ENCODE measurements around the gene OR1K1.
"Not testable (repeated sequence)": the region's sequence is repeated elsewhere in the genome, so short reads cannot be mapped to it uniquely, and the experiment has no call there.

Gene OR1K1

GRCh38 chr9:122797316-122798063 lies 2.4 kb upstream of the OR1K1 start:
- no peak overlapping the region for H3K4me3 ChIP-seq (ENCODE audit: low read depth, low read length)
- TF ChIP-seq CTCF (IDR thresholded peaks at IDR 0.05; ENCODE audit: low read depth, low read length), result no peak

- no peak for TF ChIP-seq CTCF (IDR thresholded peaks at IDR 0.05; ENCODE audit: low read depth, low read length)
- no peak overlapping the region for H3K4me3 ChIP-seq (ENCODE audit: low read depth, low read length)
These were observed 6.7 kb downstream of the OR1K1 start for GRCh38 chr9:122806661-122807060.

- H3K4me3 ChIP-seq (ENCODE audit: low read depth, low read length), result no peak overlapping the region
- no peak for TF ChIP-seq CTCF (IDR thresholded peaks at IDR 0.05; ENCODE audit: low read depth, low read length)
These were observed 7.5 kb downstream of the OR1K1 start for GRCh38 chr9:122807271-122807900.

GRCh38 chr9:122808141-122808540 lies 8.2 kb downstream of the OR1K1 start:
- TF ChIP-seq CTCF (IDR thresholded peaks at IDR 0.05; ENCODE audit: low read depth, low read length), result no peak
- H3K4me3 ChIP-seq (ENCODE audit: low read depth, low read length), result no peak overlapping the region

GRCh38 chr9:122809261-122809660 lies 9.3 kb downstream of the OR1K1 start:
- not testable (repeated sequence) for H3K4me3 ChIP-seq (ENCODE audit: low read depth, low read length)

- TF ChIP-seq CTCF (IDR thresholded peaks at IDR 0.05; ENCODE audit: low read depth, low read length), result peak; percentile 43
- H3K4me3 ChIP-seq (ENCODE audit: low read depth, low read length), result no peak overlapping the region
These were observed 10.5 kb downstream of the OR1K1 start for GRCh38 chr9:122810306-122810946.

GRCh38 chr9:122812736-122813135 lies 12.8 kb downstream of the OR1K1 start:
- no peak overlapping the region for H3K4me3 ChIP-seq (ENCODE audit: low read depth, low read length)
- no peak for TF ChIP-seq CTCF (IDR thresholded peaks at IDR 0.05; ENCODE audit: low read depth, low read length)
